GM12878 (cell line): Measurements from ENCODE around the gene CSNK1G3. TPM values are rescaled to one million over a fixed set of nuclear protein-coding genes. Genes with fewer than 3 reads are reported as not detected.

Experiments used
- ATAC-seq: fragments of 200-7000 bp; cut with Tn5 transposase; 3 replicates; pipeline ENCODE4 v1.9.1; 2020; ENCODE audit warnings: mild to moderate bottlenecking, moderate library complexity
- BruUV-seq: library from RNA; stranded (reverse); fragments of 400-500 nt; replicated peaks from 2 replicates; lab custom pipeline; 2021; lab: Mats Ljungman, UMichigan
- CTCF ChIA-PET: fragments of 300-600 bp; sonication (Branson Sonifier 250); formaldehyde crosslinking; extraction: SDS; loops from one replicate; lab custom pipeline; 2021; ENCODE audit warnings: inconsistent platforms; lab: Yijun Ruan, JAX
- POLR2A ChIA-PET: fragments of 350-600 bp; formaldehyde crosslinking; extraction: SDS; loops from one replicate; lab custom pipeline; 2021; ENCODE audit warnings: inconsistent platforms; lab: Charles Lee
- RAD21 ChIA-PET: fragments of 300-600 bp; sonication (Branson Sonifier 250); formaldehyde crosslinking; loops from one replicate; lab custom pipeline; 2023; ENCODE audit warnings: antibody characterized with exemption; ENCODE audit not compliant: unreplicated experiment; lab: Charles Lee
- SMC1A ChIA-PET: fragments of 300-600 bp; sonication (Branson Sonifier 250); formaldehyde crosslinking; loops from one replicate; lab custom pipeline; 2023; ENCODE audit not compliant: unreplicated experiment, uncharacterized antibody; lab: Charles Lee
- DNase-seq: peaks from one replicate; pipeline ENCODE4 v3.0.0-alpha.2; 2011; ENCODE audit warnings: low read depth, low spot score
- FAIRE-seq: peaks from 3 replicates; lab custom pipeline; 2011; peaks lifted over from hg19 to GRCh38; lab: Jason Lieb, UNC
- H2AFZ ChIP-seq: 2 replicates; pipeline ENCODE4 v1.6.0; 2011; ENCODE audit warnings: low read depth, low read length, control low read depth; ENCODE audit not compliant: control insufficient read depth
- H3K27ac ChIP-seq: 2 replicates; pipeline ENCODE4 v1.5.1; 2011; ENCODE audit warnings: control low read depth; ENCODE audit not compliant: control insufficient read depth, insufficient read depth
- H3K27me3 ChIP-seq, 2 experiments: replicated peaks in 1 of 2; 2 replicates each; pipeline versions ENCODE4 v1.6.0 to v1.6.1; 2011; ENCODE audit warnings: low read length in 1 of 2; ENCODE audit not compliant: control insufficient read depth in 2 of 2, insufficient read depth in 2 of 2
- H3K36me3 ChIP-seq, 2 experiments: 2 replicates each; pipeline ENCODE4 v1.5.1; 2011; ENCODE audit warnings: low read length in 1 of 2; ENCODE audit not compliant: control insufficient read depth in 2 of 2, insufficient read depth in 2 of 2
- H3K4me1 ChIP-seq: 2 replicates; pipeline ENCODE4 v1.6.1; 2011; ENCODE audit warnings: mild to moderate bottlenecking, low read length, moderate library complexity, mixed read lengths; ENCODE audit not compliant: control insufficient read depth, insufficient read depth
- H3K4me2 ChIP-seq: 2 replicates; pipeline ENCODE4 v1.6.0; 2011; ENCODE audit warnings: control low read depth; ENCODE audit not compliant: control insufficient read depth, insufficient read depth
- H3K4me3 ChIP-seq: fragments of 200-600 bp; sonication (generic); 2 replicates; pipeline ENCODE4 v1.5.1; 2016
- H3K79me2 ChIP-seq: 2 replicates; pipeline ENCODE4 v1.6.0; 2011; ENCODE audit warnings: low read length; ENCODE audit not compliant: control insufficient read depth, insufficient read depth
- H3K9ac ChIP-seq: 2 replicates; pipeline ENCODE4 v1.8.0; 2011; ENCODE audit warnings: low read length, control low read depth, mixed read lengths; ENCODE audit not compliant: control insufficient read depth, insufficient read depth
- H3K9me3 ChIP-seq: replicated peaks from 3 replicates; pipeline ENCODE4 v1.5.1; 2011; ENCODE audit warnings: mild to moderate bottlenecking, low read length; ENCODE audit not compliant: control insufficient read depth, insufficient read depth
- H4K20me1 ChIP-seq: 2 replicates; pipeline ENCODE4 v1.6.0; 2011; ENCODE audit not compliant: control insufficient read depth, insufficient read depth
- ASH2L ChIP-seq: fragments of 300-600, 200-600 bp; sonication (generic); IDR thresholded peaks from 2 replicates; pipeline ENCODE4 v1.6.1; 2017; ENCODE audit warnings: low read depth, mild to moderate bottlenecking, borderline replicate concordance
- BACH1 ChIP-seq: fragments of 450-650 bp; IDR thresholded peaks from 2 replicates; pipeline ENCODE4 v1.6.1; 2017; ENCODE audit warnings: mild to moderate bottlenecking, borderline replicate concordance
- KLF5 ChIP-seq: fragments of 450-650 bp; IDR thresholded peaks from 2 replicates; pipeline ENCODE4 v1.6.1; 2014; ENCODE audit warnings: mild to moderate bottlenecking; ENCODE audit not compliant: partially characterized antibody
- LARP7 ChIP-seq: fragments of 450-650 bp; IDR thresholded peaks from 2 replicates; pipeline ENCODE4 v1.6.1; 2017; ENCODE audit warnings: mild to moderate bottlenecking
- MTA3 ChIP-seq: IDR thresholded peaks from 2 replicates; pipeline ENCODE4 v1.6.1; 2012; ENCODE audit warnings: low read length, inconsistent platforms, borderline replicate concordance
- PAX8 ChIP-seq: fragments of 450-650 bp; IDR thresholded peaks from 2 replicates; pipeline ENCODE4 v1.6.1; 2017; ENCODE audit warnings: mild to moderate bottlenecking, moderate library complexity
- POLR2AphosphoS2 ChIP-seq: IDR thresholded peaks from 2 replicates; pipeline ENCODE4 v1.6.1; 2011; ENCODE audit warnings: low read depth, mild to moderate bottlenecking, low read length, improper control_type of control experiment, moderate library complexity
- RFX5 ChIP-seq: IDR thresholded peaks from 2 replicates; pipeline ENCODE4 v1.6.1; 2011; ENCODE audit warnings: low read depth, low read length, improper control_type of control experiment
- TCF12 ChIP-seq: IDR thresholded peaks from 2 replicates; pipeline ENCODE4 v1.6.1; 2011; ENCODE audit warnings: low read depth, mild to moderate bottlenecking, low read length
- ZNF274 ChIP-seq: IDR thresholded peaks from one replicate; pipeline ENCODE4 v1.8.0; 2011; ENCODE audit not compliant: insufficient read length, insufficient read depth
- ZSCAN29 ChIP-seq: fragments of 450-650 bp; IDR thresholded peaks from 2 replicates; pipeline ENCODE4 v1.6.1; 2017; ENCODE audit warnings: mild to moderate bottlenecking, moderate library complexity
- in situ Hi-C: fragments of 300-500 bp; cut with MboI; formaldehyde crosslinking; loops from 9 replicates; pipeline ENCODE4 v1.14.3; 2018; ENCODE audit warnings: mixed read lengths
- intact Hi-C: fragments of 100-400 bp; cut with micrococcal nuclease; formaldehyde crosslinking; loops from one replicate; pipeline ENCODE4 v1.14.2; 2022; ENCODE audit not compliant: unreplicated experiment
- polyA plus RNA-seq, 11 experiments: library from polyadenylated mRNA; depleted of rRNA in 4 of 11; unstranded in 6 of 11; stranded (reverse) in 5 of 11; fragments of >200 nt; fragmentation: Nextera tagmentation in 4 of 11; fragmentation: Illumina TruSeq in 1 of 11; extraction: Ambion mirVana in 4 of 11; extraction: Trizol in 1 of 11; gene quantifications; 1 replicate in 1 of 11; 2 replicates in 10 of 11; pipeline versions ENCODE4 v1.2.1 to v1.2.3, GENCODE V29; 2011 to 2016; ENCODE audit warnings: inconsistent platforms in 2 of 11, missing spikeins in 2 of 11, low read depth in 1 of 11
- total RNA-seq, 4 experiments: library from RNA; depleted of rRNA in 3 of 4; stranded (reverse); fragments of >200 nt in 3 of 4; fragmentation: Illumina TruSeq in 1 of 4; extraction: Trizol in 1 of 4; gene quantifications; 2 replicates each; pipeline versions ENCODE4 v1.2.1 to v1.2.3, GENCODE V29; 2013 to 2021
- TF ChIP-seq, protein P1 (sequence below): IDR thresholded peaks from 2 replicates; pipeline ENCODE4 v1.6.1; 2012; ENCODE audit warnings: improper control_type of control experiment, low read depth, low read length; ENCODE audit not compliant: insufficient replicate concordance
- TF ChIP-seq, protein P2 (sequence below): fragments of 450-650 bp; IDR thresholded peaks from 2 replicates; pipeline ENCODE4 v1.6.1; 2018; ENCODE audit warnings: borderline replicate concordance, mild to moderate bottlenecking; ENCODE audit not compliant: partially characterized antibody
- TF ChIP-seq, protein P3 (sequence below): fragments of 450-650 bp; formaldehyde crosslinking; IDR thresholded peaks from 2 replicates; pipeline ENCODE4 v1.5.0; 2022; ENCODE audit warnings: mild to moderate bottlenecking, missing genetic modification characterization

Gene CSNK1G3
- total and polyA plus RNA-seq, 10 of the 15 experiments (the other 5 are each of a cell fraction or from before 2014, with no cell fraction given): 7.4 to 24.1 (median 17.9) TPM

DNA sequence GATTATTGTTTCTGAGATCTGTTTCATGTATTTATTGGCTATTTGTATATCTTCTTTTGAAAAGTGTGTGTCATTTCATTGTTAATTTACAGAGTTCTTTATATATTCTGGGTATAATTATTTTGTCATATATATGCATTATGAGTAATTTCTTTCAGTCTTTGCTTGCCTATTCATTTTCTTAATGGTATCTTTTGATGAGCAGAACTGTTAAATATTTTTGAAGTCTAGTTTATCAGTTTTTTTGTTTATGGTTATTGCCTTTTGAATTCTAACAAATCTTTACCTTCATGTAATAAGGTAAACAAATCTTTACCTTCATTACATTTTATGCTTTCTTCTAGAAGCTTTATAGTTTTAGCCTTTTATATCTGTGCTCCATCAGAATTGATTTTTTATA is 66.4 kb downstream of the CSNK1G3 start:
- ChIA-PET POLR2A (interaction anchor here (0.7 kb wide), 1 partner anchor 29 kb away, joined by 3 read pairs; no protein-coding TSS in a partner anchor), SMC1A (interaction anchor here (0.7 to 1.1 kb wide), 2 partner anchors 23 to 160 kb away, joined by 3 to 4 read pairs; no protein-coding TSS in a partner anchor), RAD21 (interaction anchor here (1.4 kb wide), 1 partner anchor 33 kb away, joined by 4 read pairs; no protein-coding TSS in a partner anchor), CTCF (interaction anchor here (1.1 kb wide), 1 partner anchor 32 kb away, joined by 3 read pairs; no protein-coding TSS in a partner anchor)
- H3K9me3 ChIP-seq: no peaks in the 10 kb centered on the region; the same call in 2 of the 3 replicates
- H3K4me1 ChIP-seq: no peaks in the 10 kb centered on the region
- BruUV-seq: no TSS peak
- no peak overlapping the region for H3K4me3 ChIP-seq
- DNase-seq: no peak
- H3K4me2 ChIP-seq: no peak overlapping the region
- in situ Hi-C loops (no loop called here), intact Hi-C loops (no loop called here)
- H3K27ac ChIP-seq: no peak overlapping the region
- TF ChIP-seq KLF5: no peak
- TF ChIP-seq, protein P1, sequence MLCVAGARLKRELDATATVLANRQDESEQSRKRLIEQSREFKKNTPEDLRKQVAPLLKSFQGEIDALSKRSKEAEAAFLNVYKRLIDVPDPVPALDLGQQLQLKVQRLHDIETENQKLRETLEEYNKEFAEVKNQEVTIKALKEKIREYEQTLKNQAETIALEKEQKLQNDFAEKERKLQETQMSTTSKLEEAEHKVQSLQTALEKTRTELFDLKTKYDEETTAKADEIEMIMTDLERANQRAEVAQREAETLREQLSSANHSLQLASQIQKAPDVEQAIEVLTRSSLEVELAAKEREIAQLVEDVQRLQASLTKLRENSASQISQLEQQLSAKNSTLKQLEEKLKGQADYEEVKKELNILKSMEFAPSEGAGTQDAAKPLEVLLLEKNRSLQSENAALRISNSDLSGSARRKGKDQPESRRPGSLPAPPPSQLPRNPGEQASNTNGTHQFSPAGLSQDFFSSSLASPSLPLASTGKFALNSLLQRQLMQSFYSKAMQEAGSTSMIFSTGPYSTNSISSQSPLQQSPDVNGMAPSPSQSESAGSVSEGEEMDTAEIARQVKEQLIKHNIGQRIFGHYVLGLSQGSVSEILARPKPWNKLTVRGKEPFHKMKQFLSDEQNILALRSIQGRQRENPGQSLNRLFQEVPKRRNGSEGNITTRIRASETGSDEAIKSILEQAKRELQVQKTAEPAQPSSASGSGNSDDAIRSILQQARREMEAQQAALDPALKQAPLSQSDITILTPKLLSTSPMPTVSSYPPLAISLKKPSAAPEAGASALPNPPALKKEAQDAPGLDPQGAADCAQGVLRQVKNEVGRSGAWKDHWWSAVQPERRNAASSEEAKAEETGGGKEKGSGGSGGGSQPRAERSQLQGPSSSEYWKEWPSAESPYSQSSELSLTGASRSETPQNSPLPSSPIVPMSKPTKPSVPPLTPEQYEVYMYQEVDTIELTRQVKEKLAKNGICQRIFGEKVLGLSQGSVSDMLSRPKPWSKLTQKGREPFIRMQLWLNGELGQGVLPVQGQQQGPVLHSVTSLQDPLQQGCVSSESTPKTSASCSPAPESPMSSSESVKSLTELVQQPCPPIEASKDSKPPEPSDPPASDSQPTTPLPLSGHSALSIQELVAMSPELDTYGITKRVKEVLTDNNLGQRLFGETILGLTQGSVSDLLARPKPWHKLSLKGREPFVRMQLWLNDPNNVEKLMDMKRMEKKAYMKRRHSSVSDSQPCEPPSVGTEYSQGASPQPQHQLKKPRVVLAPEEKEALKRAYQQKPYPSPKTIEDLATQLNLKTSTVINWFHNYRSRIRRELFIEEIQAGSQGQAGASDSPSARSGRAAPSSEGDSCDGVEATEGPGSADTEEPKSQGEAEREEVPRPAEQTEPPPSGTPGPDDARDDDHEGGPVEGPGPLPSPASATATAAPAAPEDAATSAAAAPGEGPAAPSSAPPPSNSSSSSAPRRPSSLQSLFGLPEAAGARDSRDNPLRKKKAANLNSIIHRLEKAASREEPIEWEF: no peak
- no peak for TF ChIP-seq ZNF274
- TF ChIP-seq, protein P2, sequence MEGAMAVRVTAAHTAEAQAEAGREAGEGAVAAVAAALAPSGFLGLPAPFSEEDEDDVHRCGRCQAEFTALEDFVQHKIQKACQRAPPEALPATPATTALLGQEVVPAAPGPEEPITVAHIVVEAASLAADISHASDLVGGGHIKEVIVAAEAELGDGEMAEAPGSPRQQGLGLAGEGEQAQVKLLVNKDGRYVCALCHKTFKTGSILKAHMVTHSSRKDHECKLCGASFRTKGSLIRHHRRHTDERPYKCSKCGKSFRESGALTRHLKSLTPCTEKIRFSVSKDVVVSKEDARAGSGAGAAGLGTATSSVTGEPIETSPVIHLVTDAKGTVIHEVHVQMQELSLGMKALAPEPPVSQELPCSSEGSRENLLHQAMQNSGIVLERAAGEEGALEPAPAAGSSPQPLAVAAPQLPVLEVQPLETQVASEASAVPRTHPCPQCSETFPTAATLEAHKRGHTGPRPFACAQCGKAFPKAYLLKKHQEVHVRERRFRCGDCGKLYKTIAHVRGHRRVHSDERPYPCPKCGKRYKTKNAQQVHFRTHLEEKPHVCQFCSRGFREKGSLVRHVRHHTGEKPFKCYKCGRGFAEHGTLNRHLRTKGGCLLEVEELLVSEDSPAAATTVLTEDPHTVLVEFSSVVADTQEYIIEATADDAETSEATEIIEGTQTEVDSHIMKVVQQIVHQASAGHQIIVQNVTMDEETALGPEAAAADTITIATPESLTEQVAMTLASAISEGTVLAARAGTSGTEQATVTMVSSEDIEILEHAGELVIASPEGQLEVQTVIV: no peak
- TF ChIP-seq ASH2L: no peak
- TF ChIP-seq LARP7: no peak
- no peak for TF ChIP-seq MTA3
- no peak for TF ChIP-seq RFX5
- no peak for TF ChIP-seq BACH1
- no peak for TF ChIP-seq POLR2AphosphoS2
- TF ChIP-seq ZSCAN29: no peak
- TF ChIP-seq, protein P3, sequence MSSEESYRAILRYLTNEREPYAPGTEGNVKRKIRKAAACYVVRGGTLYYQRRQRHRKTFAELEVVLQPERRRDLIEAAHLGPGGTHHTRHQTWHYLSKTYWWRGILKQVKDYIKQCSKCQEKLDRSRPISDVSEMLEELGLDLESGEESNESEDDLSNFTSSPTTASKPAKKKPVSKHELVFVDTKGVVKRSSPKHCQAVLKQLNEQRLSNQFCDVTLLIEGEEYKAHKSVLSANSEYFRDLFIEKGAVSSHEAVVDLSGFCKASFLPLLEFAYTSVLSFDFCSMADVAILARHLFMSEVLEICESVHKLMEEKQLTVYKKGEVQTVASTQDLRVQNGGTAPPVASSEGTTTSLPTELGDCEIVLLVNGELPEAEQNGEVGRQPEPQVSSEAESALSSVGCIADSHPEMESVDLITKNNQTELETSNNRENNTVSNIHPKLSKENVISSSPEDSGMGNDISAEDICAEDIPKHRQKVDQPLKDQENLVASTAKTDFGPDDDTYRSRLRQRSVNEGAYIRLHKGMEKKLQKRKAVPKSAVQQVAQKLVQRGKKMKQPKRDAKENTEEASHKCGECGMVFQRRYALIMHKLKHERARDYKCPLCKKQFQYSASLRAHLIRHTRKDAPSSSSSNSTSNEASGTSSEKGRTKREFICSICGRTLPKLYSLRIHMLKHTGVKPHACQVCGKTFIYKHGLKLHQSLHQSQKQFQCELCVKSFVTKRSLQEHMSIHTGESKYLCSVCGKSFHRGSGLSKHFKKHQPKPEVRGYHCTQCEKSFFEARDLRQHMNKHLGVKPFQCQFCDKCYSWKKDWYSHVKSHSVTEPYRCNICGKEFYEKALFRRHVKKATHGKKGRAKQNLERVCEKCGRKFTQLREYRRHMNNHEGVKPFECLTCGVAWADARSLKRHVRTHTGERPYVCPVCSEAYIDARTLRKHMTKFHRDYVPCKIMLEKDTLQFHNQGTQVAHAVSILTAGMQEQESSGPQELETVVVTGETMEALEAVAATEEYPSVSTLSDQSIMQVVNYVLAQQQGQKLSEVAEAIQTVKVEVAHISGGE: no peak
- TF ChIP-seq PAX8: no peak
- no peak for TF ChIP-seq TCF12
- H4K20me1 ChIP-seq: no peaks in the 10 kb centered on the region
- no peak for FAIRE-seq
- ATAC-seq: no peak
- H3K36me3 ChIP-seq: peaks cover 0 to 5% of the 10 kb centered on the region in 2 experiments; a peak in 2 of 4 replicates
- H2AFZ ChIP-seq: no peak overlapping the region
- H3K9ac ChIP-seq: no peak overlapping the region
- H3K79me2 ChIP-seq: no peaks in the 10 kb centered on the region
- H3K27me3 ChIP-seq: no peaks in the 10 kb centered on the region
